T-helper 1 cell treated with Interleukin-12 subunit alpha and Interleukin-12 subunit beta and Interleukin-4 antibody, amounts not matched to agents 30 ng/mL and 1 ng/mL, for 36 hours (primary cell): ENCODE measurements around the gene UBE2H. TPM values are rescaled to one million over a fixed set of nuclear protein-coding genes. Genes with fewer than 3 reads are reported as not detected.

ENCODE experiments used
- intact Hi-C: fragments of 100-400 bp; cut with micrococcal nuclease; formaldehyde crosslinking; loops from one replicate; pipeline ENCODE4 v1.15.1; 2024
- total RNA-seq: library from RNA; stranded (reverse); gene quantifications from 2 replicates; pipeline ENCODE4 v1.2.3, GENCODE V29; 2022

Gene UBE2H
- total RNA-seq, 1 donor from 2014 or later = 35.8 TPM

GRCh38 chr7:129790136-129790535 lies 162.6 kb downstream of the UBE2H start:
- intact Hi-C loops = no loop called here

DNA sequence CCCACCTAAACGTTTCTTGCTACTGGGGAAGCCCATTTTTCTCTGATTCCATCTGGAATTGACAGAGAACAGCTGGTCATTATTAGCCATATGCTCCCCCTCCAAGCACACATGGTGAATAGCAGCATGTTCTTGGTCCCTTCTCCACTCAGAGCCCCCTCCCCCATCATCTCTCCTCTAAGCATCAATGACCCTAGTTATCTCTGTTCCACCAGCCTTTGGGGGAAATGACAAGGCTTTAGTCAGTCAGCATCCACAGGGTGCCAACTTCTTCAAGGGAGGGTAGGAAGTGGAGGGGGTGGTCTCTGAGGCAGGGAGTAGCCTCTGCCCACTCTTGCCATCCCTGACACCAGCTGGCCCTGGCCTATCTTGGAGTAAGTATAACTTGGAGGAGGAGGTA lies 163.1 kb downstream of the UBE2H start:
- intact Hi-C loops = no loop called here

GRCh38 chr7:129789000-129789399 lies 163.8 kb downstream of the UBE2H start:
- intact Hi-C loops = no loop called here

GRCh38 chr7:129786825-129787563 lies 165.8 kb downstream of the UBE2H start:
- intact Hi-C loops = no loop called here

DNA sequence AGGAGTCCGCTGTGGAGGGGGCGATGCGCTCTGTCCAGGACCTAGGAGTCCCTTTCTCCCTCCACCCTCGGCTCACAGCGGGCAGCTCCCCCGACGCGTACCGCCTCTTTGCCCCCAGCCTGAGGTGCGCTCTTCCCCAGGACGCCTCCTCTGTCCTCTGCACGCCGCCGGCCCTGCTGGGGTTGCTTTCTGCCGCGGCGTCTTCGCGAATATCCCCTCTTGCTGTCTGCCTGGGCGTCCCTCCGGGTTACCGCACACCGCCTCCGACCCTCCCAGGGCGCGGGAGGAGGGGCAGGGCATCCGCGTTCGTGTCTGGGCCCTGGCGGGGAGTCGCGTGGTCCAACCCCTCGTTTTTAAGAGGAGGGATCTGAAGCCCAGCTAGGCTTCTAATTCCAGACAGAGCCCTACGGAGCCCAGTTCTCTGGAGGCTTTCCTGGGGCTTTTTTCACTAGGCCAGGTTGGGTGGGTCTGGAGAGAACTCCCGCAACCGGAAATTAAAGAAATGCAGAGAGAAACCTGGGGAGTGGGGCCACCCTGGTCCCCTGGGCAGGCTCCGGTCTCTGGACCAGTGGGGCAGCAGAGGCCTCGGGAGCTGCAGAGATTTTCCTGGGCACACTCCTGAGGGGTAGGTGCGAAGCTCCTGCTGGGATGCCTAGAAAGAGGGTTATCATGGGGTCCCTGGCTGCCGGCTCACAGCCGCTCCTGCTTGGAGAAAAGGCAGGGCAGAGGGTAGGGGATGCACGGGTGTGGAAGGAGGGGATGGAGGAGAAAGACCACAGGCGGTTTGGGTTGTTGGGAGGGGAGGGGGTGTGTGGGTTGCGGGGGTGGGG lies 166.9 kb downstream of the UBE2H start:
- intact Hi-C loops = no loop called here

GRCh38 chr7:129784783-129785684 lies 167.7 kb downstream of the UBE2H start:
- intact Hi-C loops = loop anchor here (5.0 kb wide), 1 partner anchor 167 kb away; the partner anchor contains the start of gene UBE2H

DNA sequence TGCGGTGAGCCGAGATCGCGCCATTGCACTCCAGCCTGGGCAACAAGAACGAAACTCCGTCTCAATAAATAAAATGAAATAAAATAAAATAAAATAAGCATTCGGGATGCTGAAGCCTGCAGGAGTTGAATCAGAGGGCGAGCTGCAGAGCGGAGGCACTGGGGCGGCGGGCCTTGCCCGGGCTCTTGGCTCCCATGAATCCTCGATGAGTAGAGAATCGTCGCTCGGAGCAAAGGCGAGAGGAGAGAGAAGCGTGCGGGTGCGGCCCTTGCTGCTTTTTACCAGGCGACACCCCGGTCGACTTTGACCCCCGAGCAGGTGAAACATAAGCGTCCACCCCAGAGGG lies 168.3 kb downstream of the UBE2H start:
- intact Hi-C loops = loop anchor here (5.0 kb wide), 1 partner anchor 168 kb away; the partner anchor contains the start of gene UBE2H

- intact Hi-C loops = loop anchor here (5.0 kb wide), 1 partner anchor 169 kb away; the partner anchor contains the start of gene UBE2H
These were observed 169.2 kb downstream of the UBE2H start for GRCh38 chr7:129783584-129783919.

GRCh38 chr7:129782818-129783583 lies 169.8 kb downstream of the UBE2H start:
- intact Hi-C loops = loop anchor here (5.0 kb wide), 1 partner anchor 169 kb away; the partner anchor contains the start of gene UBE2H

- intact Hi-C loops = loop anchor here (2.0 to 5.0 kb wide), 2 partner anchors 169 to 170 kb away; partner anchors contain the start of gene UBE2H
These were observed 170.6 kb downstream of the UBE2H start for GRCh38 chr7:129781928-129782817.

- intact Hi-C loops = loop anchor here (1.0 to 5.0 kb wide), 4 partner anchors 44 to 289 kb away; partner anchors contain the start of genes KLHDC10 and UBE2H
These were observed 171.5 kb downstream of the UBE2H start for GRCh38 chr7:129780974-129781927.

Other genes with a start within 250 kb of the UBE2H start
- gene ZC3HC1, start 98.4 kb upstream of the UBE2H start, total RNA-seq = 23.3 and 24.3 TPM in 2 replicates
- 18.5 and 20.4 TPM in 2 replicates for gene KLHDC10, start 117.6 kb upstream of the UBE2H start, total RNA-seq